ENCODE data around the gene MTLN. TPM values are rescaled to one million over a fixed set of nuclear protein-coding genes. Genes with fewer than 3 reads are reported as not detected.

Gene MTLN
- total and polyA plus RNA-seq, 10 of the 15 experiments (the other 5 are each of a cell fraction or from before 2014, with no cell fraction given), result 6.6 to 140 (median 60.4) TPM

GRCh38 chr2:110198016-110198415 is 14.3 kb downstream of the MTLN start (continued):
- no peak for TF ChIP-seq CBFB (IDR thresholded peaks at IDR 0.05; ENCODE audit: low read depth)
- no peak for TF ChIP-seq USF1 (IDR thresholded peaks at IDR 0.05; ENCODE audit: borderline replicate concordance, extremely low read length, insufficient read depth, low read depth, low read length)
- no peak for TF ChIP-seq EED (IDR thresholded peaks at IDR 0.05; ENCODE audit: low read depth)
- no peak for TF ChIP-seq ZBED1 (IDR thresholded peaks at IDR 0.05; ENCODE audit: borderline replicate concordance)

- ChIA-PET POLR2A (no interaction called here), CTCF (no interaction called here), SMC1A (ENCODE audit: uncharacterized antibody, unreplicated experiment) (no interaction called here), RAD21 (ENCODE audit: unreplicated experiment) (no interaction called here)
- intact Hi-C loops (cut with micrococcal nuclease; ENCODE audit: unreplicated experiment) (no loop called here), in situ Hi-C loops (cut with MboI) (no loop called here)
- H2AFZ ChIP-seq (ENCODE audit: control insufficient read depth, low read depth, low read length), result no peak overlapping the region
- H3K27me3 ChIP-seq (replicated peaks in 1 of 2; ENCODE audit: control insufficient read depth in 2 of 2, insufficient read depth in 2 of 2, low read length in 1 of 2), result no peaks in the 10 kb centered on the region
- no peaks in the 10 kb centered on the region for H4K20me1 ChIP-seq (ENCODE audit: control insufficient read depth, insufficient read depth)
- no peaks in the 10 kb centered on the region for H3K9me3 ChIP-seq (replicated peaks; ENCODE audit: control insufficient read depth, insufficient read depth, low read length)
- no peak overlapping the region for H3K4me2 ChIP-seq (ENCODE audit: control insufficient read depth, insufficient read depth)
- DNase-seq (ENCODE audit: low read depth, low spot score) (no peak), ATAC-seq (no peak), FAIRE-seq (no peak)
- no peak overlapping the region for H3K9ac ChIP-seq (ENCODE audit: control insufficient read depth, insufficient read depth, low read length)
- H3K27ac ChIP-seq (ENCODE audit: control insufficient read depth, insufficient read depth), result no peak overlapping the region
- no peaks in the 10 kb centered on the region for H3K79me2 ChIP-seq (ENCODE audit: control insufficient read depth, insufficient read depth, low read length)
- H3K4me3 ChIP-seq, result no peak overlapping the region
- no peaks in the 10 kb centered on the region for H3K36me3 ChIP-seq (ENCODE audit: control insufficient read depth in 2 of 2, insufficient read depth in 2 of 2, low read length in 1 of 2)
- H3K4me1 ChIP-seq (ENCODE audit: control insufficient read depth, insufficient read depth, low read length), result no peaks in the 10 kb centered on the region
- 37% methylated on average over 4 of the region's 4 CpGs for WGBS (ENCODE audit: insufficient coverage, insufficient replicate concordance, low lambda C conversion rate, missing lambda C conversion rate)
- no TSS peak for BruUV-seq (replicated peaks)
- TF ChIP-seq, protein P1, sequence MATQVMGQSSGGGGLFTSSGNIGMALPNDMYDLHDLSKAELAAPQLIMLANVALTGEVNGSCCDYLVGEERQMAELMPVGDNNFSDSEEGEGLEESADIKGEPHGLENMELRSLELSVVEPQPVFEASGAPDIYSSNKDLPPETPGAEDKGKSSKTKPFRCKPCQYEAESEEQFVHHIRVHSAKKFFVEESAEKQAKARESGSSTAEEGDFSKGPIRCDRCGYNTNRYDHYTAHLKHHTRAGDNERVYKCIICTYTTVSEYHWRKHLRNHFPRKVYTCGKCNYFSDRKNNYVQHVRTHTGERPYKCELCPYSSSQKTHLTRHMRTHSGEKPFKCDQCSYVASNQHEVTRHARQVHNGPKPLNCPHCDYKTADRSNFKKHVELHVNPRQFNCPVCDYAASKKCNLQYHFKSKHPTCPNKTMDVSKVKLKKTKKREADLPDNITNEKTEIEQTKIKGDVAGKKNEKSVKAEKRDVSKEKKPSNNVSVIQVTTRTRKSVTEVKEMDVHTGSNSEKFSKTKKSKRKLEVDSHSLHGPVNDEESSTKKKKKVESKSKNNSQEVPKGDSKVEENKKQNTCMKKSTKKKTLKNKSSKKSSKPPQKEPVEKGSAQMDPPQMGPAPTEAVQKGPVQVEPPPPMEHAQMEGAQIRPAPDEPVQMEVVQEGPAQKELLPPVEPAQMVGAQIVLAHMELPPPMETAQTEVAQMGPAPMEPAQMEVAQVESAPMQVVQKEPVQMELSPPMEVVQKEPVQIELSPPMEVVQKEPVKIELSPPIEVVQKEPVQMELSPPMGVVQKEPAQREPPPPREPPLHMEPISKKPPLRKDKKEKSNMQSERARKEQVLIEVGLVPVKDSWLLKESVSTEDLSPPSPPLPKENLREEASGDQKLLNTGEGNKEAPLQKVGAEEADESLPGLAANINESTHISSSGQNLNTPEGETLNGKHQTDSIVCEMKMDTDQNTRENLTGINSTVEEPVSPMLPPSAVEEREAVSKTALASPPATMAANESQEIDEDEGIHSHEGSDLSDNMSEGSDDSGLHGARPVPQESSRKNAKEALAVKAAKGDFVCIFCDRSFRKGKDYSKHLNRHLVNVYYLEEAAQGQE (IDR thresholded peaks at IDR 0.05; ENCODE audit: low read depth, low read length), result no peak
- TF ChIP-seq ZBTB40 (IDR thresholded peaks at IDR 0.05; ENCODE audit: borderline replicate concordance) (no peak), ZNF384 (IDR thresholded peaks at IDR 0.05; ENCODE audit: borderline replicate concordance, low read depth, low read length) (no peak), NFXL1 (IDR thresholded peaks at IDR 0.05; ENCODE audit: borderline replicate concordance) (no peak), HDAC2 (IDR thresholded peaks at IDR 0.05) (no peak)
- TF ChIP-seq, protein P2, sequence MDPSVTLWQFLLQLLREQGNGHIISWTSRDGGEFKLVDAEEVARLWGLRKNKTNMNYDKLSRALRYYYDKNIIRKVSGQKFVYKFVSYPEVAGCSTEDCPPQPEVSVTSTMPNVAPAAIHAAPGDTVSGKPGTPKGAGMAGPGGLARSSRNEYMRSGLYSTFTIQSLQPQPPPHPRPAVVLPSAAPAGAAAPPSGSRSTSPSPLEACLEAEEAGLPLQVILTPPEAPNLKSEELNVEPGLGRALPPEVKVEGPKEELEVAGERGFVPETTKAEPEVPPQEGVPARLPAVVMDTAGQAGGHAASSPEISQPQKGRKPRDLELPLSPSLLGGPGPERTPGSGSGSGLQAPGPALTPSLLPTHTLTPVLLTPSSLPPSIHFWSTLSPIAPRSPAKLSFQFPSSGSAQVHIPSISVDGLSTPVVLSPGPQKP (IDR thresholded peaks at IDR 0.05; ENCODE audit: low read depth, low read length), result no peak
- TF ChIP-seq, protein P3, sequence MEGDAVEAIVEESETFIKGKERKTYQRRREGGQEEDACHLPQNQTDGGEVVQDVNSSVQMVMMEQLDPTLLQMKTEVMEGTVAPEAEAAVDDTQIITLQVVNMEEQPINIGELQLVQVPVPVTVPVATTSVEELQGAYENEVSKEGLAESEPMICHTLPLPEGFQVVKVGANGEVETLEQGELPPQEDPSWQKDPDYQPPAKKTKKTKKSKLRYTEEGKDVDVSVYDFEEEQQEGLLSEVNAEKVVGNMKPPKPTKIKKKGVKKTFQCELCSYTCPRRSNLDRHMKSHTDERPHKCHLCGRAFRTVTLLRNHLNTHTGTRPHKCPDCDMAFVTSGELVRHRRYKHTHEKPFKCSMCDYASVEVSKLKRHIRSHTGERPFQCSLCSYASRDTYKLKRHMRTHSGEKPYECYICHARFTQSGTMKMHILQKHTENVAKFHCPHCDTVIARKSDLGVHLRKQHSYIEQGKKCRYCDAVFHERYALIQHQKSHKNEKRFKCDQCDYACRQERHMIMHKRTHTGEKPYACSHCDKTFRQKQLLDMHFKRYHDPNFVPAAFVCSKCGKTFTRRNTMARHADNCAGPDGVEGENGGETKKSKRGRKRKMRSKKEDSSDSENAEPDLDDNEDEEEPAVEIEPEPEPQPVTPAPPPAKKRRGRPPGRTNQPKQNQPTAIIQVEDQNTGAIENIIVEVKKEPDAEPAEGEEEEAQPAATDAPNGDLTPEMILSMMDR (IDR thresholded peaks at IDR 0.05 in 2 of 3, conservative IDR thresholded peaks at IDR 0.05 in 1 of 3; ENCODE audit: control insufficient read depth in 2 of 3, extremely low read depth in 1 of 3, insufficient read depth in 1 of 3, low read depth in 3 of 3, low read length in 3 of 3), result no peak
Measured at GRCh38 chr2:110197452-110197851, 14.9 kb downstream of the MTLN start.

Data from GM12878 (cell line).